ENCODE data around the gene TWSG1.

The TWSG1 gene

DNA sequence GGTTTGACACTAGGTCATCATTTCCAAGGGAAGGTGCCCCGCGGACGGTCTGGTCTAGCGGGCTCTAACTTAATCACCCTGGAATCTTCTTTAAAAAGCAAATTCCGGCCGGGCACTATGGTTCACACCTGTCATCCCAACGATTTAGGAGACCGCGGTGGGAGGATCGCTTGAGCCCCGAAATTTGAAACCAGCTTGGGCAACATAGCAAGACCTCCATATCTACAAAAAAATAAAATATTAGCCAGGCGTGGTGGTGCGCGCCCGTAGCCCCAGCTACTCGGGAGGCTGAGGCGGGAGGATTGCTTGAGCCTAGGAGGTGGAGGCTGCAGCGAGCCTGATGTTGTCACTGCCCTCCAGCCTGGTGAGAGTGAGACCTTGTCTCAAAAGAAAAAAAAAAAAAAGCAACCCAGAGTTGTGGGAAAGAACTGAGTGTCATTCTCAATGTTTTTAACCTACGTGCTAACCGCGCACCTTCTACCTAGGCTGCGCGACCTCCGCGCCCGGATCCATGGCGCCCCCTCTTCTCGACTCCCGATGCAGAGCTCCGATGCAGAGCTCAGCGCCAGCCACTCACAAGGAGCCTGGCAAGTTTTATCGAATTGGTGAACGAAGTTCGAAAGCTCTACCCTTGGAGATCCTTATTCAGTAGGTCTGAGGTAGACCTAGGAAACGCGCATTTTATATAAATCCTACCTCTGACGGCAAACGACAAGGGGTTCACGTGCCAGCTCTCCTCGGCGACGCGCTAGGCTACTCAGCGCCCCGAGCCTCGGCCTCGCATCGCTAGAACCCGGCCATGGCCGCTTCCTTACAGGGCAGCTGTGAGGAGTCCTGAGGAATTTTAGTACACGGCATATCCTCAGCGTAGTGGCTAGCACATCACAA lies 888 bp upstream of the TWSG1 start:
- no peak for DNase-seq (ENCODE audit: low read depth)
- H3K4me3 ChIP-seq (ENCODE audit: low read depth, low read length): peak overlapping the region; percentile 70
- TF ChIP-seq, protein P1, sequence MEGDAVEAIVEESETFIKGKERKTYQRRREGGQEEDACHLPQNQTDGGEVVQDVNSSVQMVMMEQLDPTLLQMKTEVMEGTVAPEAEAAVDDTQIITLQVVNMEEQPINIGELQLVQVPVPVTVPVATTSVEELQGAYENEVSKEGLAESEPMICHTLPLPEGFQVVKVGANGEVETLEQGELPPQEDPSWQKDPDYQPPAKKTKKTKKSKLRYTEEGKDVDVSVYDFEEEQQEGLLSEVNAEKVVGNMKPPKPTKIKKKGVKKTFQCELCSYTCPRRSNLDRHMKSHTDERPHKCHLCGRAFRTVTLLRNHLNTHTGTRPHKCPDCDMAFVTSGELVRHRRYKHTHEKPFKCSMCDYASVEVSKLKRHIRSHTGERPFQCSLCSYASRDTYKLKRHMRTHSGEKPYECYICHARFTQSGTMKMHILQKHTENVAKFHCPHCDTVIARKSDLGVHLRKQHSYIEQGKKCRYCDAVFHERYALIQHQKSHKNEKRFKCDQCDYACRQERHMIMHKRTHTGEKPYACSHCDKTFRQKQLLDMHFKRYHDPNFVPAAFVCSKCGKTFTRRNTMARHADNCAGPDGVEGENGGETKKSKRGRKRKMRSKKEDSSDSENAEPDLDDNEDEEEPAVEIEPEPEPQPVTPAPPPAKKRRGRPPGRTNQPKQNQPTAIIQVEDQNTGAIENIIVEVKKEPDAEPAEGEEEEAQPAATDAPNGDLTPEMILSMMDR (conservative IDR thresholded peaks at IDR 0.05; ENCODE audit: low read depth, low read length): no peak

DNA sequence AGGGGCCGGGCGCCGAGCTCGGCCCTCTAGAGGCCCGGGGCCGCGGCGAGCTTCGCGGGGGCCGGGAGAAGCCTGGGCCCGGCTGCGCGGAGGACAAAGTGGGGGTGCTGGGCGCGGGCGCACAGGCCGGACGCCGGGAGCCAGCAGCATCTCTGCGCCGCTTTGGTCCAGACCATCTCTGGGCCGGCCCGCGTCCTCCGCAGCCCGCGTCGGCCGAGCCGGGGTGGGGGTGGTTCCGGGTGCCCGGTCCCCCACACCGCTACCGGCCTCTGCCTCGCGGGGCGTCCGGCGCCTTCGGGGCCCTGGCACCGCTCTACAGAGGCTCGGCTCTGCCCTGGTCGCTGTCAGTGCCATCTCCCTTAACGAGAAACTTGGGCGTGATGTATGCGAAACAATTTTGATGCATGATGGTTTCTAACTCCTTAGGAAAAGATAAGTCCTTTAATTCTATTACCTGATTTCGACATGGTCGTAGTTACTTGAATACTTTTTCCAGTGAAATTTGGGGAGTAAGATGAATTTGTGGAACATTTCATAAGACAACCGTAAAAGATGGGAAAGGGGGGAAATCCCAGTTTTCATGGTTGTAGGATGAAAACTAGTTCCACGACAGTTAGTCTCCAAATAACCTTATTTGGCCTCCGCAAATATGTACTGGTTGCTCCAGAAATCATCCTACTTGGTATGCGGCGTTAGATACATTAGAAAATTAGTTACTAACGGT lies 562 bp downstream of the TWSG1 start:
- DNase-seq (ENCODE audit: low read depth): peak; percentile 34
- peak overlapping the region; percentile 75 for H3K4me3 ChIP-seq (ENCODE audit: low read depth, low read length)
- TF ChIP-seq, protein P1 (conservative IDR thresholded peaks at IDR 0.05; ENCODE audit: low read depth, low read length): no peak

DNA sequence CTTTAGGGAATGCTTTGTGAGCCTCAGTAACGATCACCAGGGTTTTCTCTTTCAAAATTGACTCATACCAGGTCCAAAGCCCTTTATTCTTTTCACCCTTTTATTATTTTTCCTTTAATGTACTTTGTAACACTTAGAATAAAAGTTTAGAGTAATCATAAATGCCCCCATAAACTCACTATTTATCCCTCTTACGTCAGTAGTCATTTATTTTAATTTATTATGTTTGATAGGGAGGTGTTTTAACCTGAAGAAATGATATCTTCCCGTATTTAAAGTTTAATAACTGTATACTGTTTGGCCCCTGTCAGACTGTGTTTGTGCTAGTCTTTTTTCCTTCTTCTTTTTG lies 1.1 kb downstream of the TWSG1 start:
- DNase-seq (ENCODE audit: low read depth): no peak
- H3K4me3 ChIP-seq (ENCODE audit: low read depth, low read length): peak overlapping the region; percentile 75
- TF ChIP-seq, protein P1 (conservative IDR thresholded peaks at IDR 0.05; ENCODE audit: low read depth, low read length): no peak

DNA sequence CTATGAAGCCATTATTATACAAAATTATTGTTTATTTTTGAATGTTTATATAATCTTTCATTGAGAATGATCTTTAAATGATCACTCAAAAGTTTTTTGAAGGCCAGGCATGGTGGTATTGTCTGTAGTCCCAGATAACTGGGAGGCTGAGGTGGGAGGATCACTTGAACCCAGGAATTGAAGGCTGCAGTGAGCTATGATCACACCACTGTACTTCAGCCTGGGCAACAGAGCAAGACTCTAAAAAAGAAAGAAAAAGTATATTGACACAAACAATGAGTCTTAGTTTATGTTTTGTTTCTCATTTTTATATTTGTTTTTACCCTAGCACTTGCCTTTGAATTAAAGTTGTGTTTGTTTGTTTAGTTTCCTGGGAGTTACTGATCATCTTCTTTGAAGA lies 2.3 kb downstream of the TWSG1 start:
- TF ChIP-seq, protein P1 (conservative IDR thresholded peaks at IDR 0.05; ENCODE audit: low read depth, low read length): no peak
- no peak overlapping the region for H3K4me3 ChIP-seq (ENCODE audit: low read depth, low read length)
- no peak for DNase-seq (ENCODE audit: low read depth)

DNA sequence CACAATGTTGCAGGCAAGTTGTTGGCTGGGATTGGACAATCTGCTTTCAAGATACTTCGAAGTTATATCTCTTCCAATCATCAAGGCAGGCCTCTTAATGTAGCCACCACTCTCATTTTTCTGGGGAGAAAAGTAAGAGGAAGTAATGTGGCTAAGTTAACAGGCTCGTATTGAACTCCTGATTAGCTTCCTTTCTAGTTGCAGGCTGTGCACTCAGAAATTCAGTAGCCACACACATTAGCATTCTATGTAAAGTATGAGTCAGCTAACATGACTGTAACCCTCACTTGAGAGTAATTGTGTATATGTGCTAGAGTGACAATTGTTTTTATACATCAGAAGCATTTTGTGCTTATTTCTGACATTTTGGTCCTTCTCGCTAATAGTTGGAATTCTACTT lies 3.3 kb downstream of the TWSG1 start:
- TF ChIP-seq, protein P1 (conservative IDR thresholded peaks at IDR 0.05; ENCODE audit: low read depth, low read length): no peak
- peak; percentile 54 for DNase-seq (ENCODE audit: low read depth)
- H3K4me3 ChIP-seq (ENCODE audit: low read depth, low read length): no peak overlapping the region

DNA sequence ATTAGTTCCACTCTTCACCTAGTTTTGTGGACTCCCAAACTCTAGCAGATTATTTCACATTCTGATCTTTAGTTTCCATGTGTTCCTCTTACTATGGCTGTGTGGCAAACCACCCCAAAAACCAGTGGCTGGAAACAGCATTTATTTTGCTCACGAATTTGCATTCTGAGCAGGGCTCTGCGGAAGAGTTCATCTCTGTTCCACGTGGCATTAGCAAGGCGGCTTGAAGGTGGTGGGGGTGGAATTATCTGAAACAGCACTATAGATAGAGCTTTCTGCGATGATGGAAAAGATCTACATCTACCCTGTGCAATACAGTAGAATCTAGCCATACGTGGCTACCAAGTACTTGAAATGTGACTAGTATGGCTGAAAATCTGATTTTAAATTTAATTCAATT lies 5.9 kb downstream of the TWSG1 start:
- H3K4me3 ChIP-seq (ENCODE audit: low read depth, low read length): no peak overlapping the region
- TF ChIP-seq, protein P1 (conservative IDR thresholded peaks at IDR 0.05; ENCODE audit: low read depth, low read length): no peak
- DNase-seq (ENCODE audit: low read depth): no peak
